Measurements from ENCODE around the gene TOP2B.

Gene TOP2B

DNA sequence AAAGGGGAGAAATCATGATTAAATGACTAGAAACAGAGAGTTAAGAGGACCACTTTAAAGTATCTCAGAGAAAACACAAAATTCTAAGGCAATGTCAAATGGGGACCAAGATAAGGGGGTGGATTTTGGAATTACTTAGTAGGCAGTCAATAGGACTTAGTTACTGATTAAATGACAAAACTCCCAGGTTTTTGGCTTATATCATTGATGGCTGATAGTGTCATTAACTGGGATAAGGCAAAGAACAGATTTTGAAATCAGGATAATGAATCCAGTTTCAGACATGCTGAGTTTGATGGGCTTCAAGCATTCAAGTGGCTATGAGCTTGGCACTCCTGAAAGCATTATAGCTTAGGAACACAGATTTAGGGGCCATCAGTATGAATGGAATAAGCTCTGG is 53.9 kb downstream of the TOP2B start:
- DNase-seq, result no peak

DNA sequence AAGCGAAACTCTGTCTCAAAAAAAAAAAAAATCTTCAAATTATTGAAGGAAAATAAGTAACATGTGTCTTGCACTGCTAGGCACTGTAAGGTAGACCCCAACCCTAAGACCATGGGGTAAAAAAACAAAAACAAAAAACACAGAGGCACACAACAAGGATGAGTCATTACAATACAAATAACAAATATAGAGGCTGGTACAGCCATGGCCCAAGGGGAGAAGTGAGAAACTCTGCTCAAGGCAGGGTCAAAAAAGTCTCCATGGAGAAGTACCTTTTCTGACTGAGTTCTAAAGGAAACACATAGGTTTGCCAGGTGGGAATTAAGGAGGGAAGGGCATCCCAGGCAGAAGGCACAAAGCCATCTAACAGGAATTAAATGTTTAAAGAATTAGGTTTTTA is 54.5 kb downstream of the TOP2B start:
- no peak for DNase-seq

DNA sequence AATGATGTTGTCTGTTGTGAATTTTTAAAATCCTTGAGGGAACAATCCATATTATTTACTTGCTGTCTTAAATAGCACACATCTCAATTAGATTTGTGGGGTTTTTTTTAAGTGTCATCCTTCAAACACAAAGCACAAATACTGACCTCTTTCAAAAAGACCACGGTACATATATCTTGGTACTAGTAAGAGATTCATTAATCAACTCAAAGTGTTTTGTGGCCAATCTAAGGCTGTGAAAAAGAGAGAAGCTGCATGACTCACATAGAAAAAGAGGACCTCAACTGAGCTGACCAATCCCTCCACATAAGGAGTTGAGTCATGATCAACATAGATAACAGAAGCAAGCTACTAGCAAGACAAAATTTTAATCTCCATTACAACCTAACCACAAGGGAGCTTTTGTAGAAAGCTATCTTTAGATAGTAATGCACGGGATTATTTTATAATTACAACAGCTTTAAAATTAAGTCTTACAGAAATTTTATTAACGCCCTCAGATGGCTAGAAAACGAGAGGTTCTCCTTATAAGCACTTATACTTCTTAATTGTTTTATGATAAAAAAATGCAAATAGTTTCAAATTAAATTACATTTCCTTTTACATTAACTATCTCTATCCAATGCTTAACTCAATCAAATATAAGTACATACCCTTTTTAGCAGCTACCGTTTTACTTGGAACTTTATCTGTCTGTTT is 60.5 kb downstream of the TOP2B start:
- peak; percentile 86 for DNase-seq

DNA sequence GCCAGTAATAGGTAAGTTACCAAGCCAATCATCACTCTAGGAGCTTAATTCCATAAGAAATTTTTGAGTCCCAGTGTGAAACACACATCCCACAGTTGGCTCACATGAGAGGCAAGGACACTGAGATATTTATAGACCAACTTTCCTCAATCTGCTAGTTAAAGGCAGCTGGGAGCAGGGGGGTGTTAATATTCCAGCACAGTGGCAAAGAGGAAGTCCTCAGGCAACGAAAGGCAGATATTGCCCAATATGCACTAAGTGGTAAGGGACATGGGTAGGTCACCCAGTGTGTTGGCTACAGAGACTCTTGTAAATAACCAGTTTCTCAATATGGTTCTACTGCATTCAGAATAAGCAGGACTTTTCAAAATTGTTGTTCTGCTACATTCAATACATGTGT is 61.0 kb downstream of the TOP2B start:
- no peak for DNase-seq

DNA sequence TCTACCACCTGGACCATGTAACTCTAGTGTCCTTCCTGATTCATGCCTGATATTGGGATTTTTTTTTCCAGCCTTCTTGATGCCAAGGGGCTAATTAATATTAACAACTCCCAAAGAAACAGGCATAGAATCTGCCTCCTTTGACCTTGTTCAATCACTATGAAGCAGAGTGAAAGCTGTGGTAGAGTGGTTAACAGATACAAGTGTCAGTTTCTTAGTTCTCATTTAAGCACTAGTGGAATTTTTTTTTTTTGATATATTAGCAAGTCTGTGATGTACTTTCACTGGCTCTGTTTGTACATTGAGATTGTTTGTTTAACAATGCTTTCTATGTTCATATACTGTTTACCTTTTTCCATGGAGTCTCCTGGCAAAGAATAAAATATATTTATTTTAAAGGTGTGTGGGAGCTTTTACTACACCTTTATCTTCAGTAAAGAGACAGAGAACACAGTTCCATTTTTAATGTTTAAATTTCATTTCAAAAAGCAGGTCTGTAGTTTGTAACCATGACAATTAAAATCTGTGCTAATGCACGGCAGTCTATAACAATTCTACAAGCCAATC is 67.1 kb downstream of the TOP2B start:
- no peak for DNase-seq

DNA sequence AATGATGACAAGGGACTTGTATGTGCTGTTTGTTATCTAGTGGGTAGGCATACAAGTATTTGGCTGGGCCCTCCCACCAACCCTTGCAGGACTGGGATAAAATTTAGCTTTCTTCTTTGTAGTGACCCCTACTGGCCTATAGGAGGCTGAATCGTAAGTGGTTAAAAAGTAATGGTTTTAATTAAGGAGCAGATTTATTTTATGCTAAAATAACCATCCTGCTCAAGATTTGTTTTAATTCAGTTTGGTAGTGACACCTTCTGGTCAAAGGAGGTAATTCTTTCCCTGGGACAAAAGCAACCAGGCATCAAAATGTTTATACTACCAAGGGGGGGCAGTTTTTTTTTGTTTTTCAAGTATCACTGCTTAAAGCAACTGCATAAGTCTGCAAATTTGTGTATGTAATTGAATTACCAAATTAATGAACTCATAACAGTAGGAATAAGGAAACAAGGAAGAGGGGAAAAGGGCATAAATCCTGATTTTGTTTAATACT is 70.7 kb downstream of the TOP2B start:
- peak; percentile 88 for DNase-seq

DNA sequence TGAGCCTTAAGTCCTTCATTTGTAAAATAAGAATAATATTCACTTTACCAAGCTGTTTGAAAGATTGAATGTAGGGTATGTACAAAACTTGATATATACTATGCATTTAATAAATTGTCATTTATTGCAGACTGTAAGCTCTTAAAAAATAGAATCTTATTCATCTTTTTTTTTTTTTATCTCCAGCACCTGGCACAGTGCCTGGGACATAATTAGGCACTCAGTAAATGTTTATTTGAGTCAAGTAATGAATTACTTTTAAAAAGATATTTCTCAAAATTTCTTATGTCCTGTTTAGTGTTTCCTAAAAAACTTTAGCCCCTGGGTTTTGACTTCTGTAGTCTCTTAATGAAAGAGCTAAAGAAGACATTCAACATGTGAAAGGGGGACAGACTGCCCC is 71.7 kb downstream of the TOP2B start:
- DNase-seq, result no peak

DNA sequence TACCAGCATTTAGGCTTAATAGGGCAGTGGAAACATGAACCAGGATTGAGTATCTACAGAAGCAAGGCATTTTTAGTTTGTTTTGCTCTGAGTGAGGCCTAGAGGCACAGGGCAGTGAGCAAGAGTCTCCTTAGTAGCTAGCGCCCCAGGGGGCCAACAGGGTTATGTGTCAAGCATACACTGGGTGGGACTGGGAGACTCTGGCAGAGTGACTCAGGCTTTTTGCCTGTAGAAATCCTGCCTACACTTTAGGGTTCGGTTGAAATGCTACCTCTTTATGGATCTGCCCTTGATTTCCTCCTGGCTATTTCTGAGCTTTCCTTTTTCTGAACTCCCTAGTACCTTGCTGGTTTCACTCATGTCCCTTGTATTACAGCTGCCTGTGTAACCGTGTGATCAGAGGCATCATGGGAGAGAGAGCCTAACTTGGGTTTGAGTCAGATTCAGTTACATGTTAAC is 72.2 kb downstream of the TOP2B start:
- peak; percentile 83 for DNase-seq

DNA sequence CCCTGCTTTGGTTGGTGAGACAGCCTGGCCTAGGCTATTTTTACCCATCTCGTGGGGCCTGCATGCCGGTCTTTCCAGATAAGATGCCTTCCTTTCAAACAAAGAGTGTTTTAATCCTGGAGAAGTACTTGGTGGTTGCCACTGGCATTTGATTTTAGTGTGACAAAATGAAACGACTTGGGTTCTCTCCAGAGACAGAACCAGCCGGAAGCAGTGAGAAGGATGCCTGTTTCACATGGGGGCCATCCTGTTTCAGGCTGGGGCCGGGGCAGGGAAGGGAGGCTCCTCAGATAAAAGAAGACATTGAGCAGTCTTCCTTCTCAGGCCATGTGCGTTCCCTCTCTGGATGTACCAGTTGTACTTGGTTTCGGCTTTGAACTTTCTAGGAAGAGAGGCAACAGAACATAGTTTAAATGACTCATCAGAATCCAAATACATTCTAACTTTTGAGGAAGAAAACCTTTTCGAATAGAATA is 74.9 kb downstream of the TOP2B start:
- no peak for DNase-seq

DNA sequence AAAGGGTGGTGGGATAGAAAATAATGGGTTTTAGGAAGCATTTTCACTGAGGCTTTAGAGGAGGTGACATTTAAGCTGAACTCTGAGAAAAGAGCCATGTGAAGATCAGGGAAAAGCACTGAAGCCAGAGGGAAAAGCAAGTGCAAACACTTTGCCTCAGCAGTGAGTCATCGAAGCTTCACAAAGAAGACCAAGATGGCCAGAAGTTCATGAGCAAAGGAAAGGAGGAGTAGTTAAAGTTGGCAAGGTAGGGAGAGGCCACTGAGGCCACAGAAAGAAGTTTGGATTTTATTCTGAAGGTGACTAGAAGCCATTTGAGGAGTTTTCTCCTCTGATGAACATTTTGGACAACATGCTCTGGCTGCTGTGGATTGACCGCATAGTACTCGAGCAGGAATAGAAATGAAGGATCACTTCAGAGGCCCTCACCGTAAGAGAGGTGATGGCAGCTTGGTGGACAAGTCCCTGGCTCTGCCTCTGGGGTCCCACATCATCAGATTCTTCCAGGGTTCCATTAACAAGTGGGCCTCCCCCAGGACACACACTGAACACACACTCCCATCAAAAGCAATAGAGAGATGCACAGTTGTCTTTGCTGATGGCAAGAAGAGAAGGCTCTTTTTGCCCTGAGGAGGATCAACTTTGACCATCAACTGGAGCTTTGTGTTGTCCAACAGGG is 75.5 kb downstream of the TOP2B start:
- no peak for DNase-seq

DNA sequence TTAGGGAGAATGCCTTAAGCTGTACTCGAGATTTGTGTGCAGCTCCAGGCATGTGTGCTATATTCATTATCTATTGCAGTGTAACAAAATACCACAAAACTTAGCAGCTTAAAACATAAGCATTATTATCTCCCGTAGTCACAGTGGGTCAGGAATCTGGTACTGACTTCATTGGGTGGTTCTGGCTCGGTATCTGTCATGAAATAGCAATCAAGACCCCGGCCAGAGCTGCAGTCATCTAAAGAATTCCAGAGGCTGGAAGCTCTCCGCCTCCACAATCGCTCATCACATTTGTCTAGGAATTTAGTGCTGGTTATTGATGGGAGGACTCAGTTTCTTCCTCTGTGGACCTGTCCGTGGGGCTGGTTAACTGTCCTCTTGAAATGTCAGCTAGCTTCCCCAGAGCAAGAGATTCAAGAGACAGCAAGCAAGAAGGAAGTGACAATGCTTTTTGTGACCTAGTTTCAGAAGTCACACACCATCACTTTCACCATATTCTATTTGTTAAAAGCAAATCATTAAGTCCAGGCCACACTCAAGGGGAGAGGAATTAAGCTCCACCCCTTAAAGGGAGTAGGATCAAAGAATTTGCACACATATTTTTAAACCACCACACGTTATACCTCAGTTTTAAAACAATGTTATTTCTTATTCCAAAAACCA is 76.1 kb downstream of the TOP2B start:
- peak; percentile 44 for DNase-seq

DNA sequence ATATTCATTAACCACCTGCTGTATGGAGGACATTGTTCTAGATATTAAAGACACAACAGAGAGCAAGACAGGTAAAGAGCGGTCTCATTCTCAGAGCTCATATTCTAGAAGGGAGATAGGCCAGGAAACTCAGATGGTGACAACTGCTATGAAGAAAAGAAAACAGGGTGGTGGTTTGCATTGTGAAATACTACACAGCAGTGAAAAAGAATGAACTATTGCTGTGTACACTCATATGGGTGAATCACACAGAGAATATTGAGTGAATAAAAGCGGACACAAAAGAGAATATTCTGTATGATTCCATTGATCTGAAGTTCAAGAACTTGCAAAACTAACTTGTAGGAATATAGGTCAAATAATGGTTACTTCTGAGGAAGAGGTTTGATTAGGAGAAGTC is 76.7 kb downstream of the TOP2B start:
- no peak for DNase-seq

DNA sequence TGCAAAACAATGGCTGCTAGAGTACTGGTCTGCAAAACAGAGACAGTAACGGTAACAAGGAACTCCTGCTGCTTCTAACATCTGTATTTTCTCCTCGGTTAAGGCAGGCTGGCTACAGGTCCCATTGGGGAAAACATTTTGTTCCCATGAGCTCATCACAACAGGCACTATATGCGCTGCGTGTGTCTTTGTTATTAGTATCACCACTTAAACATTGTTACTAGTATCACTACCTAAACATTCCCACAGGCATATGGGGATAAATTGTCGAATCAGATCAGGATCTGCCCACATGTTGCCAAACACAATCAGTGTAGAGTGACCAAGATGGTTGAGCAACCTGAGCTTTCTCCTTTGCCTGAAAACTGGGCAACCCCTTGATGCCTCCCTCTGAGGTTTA is 77.2 kb downstream of the TOP2B start:
- no peak for DNase-seq

DNA sequence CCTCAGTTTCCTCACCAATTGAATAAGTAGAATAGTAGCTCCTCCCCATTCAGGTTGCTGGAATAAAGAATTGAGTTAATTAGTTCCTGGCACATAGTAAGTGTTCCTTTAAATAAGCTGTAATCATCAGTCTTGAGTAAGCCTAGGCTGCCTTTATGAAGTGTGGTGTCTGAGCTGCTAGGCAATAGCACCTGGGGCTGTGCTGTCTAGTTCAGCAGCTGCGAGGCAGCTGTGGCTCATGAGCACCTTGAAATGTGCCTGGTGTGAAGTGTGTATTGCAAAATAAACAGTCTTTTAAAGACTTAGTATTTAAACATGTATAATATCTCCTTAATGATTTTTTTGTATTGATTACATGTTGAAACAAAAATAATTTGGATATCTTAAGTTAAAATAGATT is 77.6 kb downstream of the TOP2B start:
- DNase-seq, result no peak

DNA sequence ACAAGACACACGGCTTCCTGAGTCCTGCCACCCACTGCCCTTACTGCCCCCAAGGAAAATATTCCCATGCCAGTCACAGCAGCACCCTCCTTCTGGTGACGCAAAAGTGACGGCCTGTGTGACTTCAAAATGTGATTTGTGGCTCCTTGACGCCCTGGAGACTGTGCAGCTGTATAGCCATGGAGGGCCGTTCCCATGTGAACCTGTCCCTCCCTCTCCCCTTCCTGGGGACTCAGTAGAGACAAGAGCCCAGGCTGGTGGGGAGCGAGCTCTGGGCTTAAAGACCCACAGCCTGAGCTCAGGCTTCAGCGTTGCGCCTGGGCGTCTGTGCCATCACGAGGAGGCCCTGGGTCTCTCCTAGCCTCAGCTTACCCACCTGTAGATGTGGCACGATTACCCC is 78.2 kb downstream of the TOP2B start:
- DNase-seq, result no peak

DNA sequence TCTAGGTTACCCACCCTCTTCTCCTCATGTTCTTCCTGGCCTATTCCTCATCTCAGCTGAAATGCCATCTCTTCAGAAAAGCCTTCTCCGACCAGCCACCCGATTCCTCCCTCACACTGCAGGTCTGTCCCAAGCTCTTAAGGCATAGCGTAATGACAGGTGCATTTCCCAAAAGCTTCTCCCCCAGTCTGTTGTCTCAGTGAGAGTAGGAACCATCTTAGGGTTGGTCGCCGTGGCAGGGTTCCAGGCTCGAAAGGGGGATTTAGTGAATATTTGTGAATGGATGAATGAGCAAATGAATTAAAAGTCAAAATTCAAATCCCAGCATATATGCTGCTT is 78.6 kb downstream of the TOP2B start:
- no peak for DNase-seq

DNA sequence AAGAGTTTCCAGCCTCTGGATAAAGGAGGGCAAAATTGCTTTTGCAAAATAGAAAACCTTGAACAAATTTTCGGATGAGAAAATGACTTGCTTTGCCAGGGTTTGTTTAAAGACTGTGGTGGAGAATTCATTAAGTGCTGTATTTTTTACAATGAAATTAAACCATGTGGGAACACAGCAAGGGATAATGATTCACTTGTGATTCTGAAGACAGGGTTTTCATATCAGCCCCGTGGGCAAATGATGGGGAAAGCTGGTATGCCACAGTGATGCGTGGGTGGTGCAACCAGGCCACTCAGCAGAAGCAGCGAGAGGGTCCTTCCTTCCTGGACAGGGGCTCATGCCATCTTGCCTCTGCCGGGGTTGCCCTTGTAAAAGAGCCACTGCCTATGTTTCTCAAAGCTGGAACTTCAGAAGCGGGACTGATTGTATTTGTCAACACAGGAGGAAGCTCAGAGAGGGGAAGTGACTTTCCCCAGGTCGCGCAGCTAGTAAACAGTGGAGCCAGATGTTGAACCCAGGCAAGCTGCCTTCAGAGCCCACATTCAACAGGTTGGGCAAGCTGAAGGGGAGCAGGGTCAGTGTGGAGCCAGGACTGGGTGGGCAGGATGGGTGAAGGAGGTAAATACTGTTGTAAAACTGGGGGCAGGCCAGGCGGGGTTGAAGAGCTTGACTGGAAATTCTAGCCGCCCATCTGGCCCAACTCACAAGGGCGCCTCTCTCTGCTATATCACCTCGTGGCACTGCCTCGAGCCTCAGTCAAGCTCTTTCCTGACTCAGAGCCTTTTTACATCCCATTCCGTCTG is 79.1 kb downstream of the TOP2B start:
- DNase-seq, result no peak

DNA sequence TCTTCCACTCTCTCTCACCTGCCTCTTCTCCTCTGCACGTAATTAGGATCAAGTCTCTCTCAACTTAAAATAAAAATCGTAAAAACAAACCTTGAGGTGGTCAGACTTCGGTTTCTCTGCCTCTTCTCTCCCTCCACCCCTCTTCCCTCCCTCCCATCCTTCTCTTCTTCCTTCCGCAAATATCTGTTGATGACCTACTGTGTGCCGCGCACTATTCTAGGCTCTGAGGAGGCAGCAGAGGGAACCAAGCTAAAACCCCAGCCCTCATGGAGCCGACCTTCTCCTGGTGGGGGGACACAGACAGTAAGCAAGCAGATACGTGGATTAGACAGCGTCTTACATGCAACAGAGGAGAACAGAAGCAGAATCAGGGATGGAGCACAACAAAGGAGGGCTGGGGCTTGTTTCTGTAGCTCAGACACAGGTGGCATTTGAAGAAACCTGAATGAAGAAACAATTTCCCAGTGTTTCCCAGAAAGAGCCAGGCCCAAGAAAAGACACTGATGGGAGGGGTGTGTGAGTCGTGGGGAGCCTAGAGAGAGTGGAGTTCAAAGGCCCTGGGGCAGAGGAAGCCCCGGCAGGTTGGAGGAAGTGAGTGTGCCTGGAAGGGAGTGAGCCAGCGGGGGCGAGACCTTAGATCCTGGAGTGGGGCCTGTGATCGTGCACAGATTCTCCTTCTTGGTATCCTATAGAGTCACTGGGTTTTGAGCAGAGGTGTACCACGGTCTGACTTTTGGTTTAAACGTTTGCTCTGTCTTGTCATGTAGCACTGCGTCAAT is 80.5 kb downstream of the TOP2B start:
- DNase-seq, result no peak

DNA sequence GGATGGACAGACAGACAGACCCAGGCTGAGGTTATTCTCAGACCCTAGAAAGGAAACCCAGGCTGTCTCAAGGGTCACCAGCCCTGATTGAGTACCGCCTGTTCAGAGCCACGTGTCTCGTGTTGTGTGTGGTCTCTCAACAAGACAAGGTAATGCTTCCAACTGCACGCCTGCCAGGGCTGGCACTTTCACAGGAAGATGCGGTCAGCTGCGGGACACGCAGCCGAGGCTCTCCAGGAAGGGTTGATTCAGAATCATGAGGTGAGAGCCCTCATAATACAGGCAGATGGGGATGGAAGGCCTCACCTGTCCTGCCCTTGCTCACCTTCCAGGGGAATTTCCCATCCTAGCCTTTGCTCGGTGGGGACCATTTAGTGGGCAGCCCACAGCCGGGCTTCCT is 81.4 kb downstream of the TOP2B start:
- DNase-seq, result no peak

DNA sequence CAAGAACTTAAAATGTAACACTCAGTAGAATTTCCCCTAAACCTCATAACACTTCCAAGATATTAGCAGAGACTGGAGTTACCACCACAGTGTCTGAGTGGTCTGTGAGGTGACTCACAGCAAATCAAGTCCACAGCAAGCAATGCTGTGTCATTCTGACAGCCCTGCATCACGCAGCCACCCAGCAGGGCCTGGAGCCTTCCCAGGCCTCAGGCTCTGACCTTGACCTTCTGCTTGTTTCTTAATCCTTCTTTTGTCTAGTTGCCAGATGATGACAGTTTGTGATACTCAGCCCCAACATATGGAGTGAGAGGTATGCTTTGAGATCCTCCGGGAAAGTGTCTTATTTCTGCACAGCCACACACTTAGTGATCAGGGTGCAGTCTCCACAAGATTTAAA is 82.5 kb downstream of the TOP2B start:
- peak; percentile 79 for DNase-seq

DNA sequence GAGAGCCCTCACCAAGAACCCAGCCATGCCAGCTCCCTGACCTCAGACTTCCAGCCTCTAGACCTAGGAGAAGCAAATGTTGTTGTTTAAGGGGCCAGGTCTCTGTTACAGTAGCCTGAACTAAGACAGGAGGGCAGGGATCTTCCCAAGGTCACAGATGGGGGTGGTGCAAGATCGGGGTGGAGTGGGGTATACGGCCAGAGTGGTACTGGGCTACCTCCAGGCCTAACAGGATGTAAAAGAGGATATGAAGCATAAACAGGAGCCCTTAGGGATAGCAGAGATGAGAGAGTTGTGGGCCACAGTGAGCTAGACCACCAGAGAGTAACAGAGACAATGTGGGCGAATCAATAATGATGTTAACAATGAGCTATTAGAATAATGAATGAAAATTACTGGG is 82.9 kb downstream of the TOP2B start:
- no peak for DNase-seq

DNA sequence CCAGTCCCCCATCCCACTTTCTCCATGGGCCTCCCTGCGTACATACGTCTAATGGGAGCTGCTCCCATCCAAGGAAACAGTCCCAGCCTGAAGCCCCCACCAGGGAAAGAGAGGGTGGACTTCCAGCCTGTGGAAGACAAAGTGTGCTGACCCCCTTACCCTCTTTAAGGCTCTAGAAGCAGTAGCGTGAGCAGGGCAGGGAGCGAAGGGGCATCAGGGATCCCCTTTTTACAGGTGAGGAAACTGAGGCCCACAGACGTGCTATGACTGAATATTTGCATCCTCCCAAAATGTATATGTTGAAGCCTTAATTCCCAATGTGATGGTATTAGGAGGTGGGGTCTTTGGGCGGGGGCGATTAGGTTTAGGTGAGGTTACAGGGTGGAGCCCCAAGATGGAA is 83.4 kb downstream of the TOP2B start:
- no peak for DNase-seq

Measured in fibroblast of upper back skin (primary cell).